ENCODE data around the gene RPL31.
A peak's percentile ranks its signal among the peaks of the same experiment; 100 is the strongest.

The RPL31 gene

DNA sequence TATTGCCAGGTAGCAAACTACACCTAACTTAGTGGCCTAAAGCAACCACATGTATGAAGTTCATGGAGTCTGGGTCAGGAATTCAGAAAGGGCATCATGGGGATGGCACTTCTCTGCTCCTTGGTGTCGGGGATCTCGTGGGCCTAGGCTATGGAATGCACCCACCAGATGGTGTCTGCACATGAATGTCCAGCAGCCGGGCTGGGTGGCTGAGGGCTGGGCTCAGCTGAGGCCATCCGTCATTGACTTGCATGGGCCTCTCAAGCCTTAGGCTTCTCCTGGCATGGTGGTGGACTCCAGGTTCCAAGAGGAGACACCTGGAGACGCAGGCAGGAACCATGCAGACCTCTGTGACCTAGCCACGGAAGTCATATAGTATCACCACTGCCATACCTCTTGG is 26.0 kb upstream of the RPL31 start:
- no peak for DNase-seq

DNA sequence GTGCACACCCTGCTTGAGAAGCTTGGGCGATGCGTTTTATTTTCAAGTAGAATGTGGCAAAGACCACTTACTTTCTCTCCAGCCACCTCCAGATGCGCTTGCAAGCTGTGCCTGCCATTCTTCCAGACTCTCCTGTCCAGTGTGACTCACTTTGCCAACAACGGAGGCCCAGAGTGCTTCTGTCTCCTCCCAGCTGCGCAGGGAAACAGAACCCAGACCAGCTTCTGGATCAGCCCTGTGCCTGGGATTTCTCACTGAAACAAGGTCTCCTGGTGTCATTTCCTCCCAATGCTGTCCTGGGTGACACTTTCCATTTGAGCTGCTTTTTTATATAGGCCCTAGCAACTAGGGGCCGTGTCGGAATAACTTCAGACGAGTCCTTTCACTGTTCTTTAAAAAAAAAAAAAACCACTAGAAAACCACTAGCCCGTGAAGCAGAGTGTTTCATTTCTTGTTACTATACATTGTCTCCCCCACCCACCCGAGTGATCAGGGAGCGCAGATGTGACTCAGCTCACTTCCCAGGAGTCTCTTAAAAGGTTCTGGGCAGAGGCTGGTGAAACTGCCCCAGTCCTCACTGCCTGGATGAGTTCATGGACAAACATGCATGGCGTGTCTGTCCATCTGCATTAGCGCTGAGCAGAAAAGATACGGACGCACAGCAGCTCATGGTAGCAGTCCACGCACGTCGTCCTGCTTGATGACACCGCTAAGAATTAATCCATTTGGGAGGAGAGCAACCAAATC is 25.3 kb upstream of the RPL31 start:
- peak; percentile 71 for DNase-seq

DNA sequence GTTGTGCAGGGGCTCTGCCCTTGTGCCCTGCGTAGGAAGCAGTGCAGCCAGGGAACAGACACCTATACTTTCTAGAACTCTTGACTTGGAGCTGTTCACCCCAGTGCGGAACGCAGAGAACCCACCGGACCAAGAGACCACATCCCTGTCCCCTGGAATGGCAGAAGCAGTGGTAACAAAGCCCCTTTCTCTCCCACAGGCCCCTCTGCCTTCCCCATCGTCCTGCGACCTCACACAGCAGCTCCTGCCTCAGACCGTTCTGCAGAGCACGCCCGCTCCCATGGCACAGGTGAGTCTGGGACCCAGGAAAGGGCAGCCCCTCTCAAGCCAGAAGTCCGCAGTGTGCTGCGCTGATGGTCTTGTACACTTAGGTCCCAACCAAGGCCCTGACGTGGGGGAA is 24.6 kb upstream of the RPL31 start:
- DNase-seq, result no peak

DNA sequence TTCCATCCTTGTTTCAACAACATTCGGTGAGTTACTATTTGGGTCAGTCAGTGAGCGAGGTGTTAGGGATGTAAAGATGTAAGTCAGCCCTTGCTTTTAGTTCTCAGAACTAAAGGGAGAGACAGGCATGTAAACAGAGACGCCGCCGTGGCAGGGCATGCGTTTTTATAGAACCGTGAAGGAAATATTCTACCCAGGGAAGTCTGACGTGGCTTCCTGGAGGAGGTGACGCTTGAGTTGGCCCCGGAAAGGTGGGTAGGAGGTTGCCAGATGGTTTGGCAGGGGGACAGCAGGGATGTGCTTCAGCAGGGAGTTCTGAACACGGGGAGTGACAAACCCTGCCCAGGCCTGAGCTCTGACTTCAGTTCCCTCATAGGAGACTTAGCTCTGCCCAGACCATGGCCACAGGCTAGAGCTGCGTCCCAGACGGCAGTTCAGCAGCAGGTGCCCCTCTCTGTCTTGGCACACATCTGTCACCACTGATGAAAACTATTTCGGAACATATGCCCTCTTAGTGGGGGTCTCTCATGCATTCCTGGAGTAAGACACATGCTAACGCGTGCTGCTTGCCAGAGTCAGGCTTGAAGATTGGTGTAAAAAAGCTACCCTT is 23.4 kb upstream of the RPL31 start:
- DNase-seq, result no peak

DNA sequence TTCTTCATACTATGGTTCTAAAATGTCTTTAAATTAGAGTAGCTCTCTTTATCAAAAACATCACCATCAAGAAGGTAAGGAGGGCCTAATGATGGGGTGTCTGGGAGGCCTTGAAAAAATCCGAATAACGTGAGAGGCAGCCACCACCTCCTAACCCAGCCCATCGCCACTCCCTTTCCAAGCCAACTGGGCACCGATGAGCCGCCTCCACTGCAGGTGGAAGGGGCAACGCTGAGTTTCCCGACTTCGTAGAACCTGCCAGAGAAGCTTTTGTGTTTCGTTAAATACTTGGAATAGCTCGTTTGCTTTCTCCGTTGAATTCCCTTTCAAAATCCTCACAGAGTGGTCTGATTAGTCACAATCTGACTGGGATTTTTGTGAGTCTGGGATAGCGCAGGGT is 22.0 kb upstream of the RPL31 start:
- no peak for DNase-seq

DNA sequence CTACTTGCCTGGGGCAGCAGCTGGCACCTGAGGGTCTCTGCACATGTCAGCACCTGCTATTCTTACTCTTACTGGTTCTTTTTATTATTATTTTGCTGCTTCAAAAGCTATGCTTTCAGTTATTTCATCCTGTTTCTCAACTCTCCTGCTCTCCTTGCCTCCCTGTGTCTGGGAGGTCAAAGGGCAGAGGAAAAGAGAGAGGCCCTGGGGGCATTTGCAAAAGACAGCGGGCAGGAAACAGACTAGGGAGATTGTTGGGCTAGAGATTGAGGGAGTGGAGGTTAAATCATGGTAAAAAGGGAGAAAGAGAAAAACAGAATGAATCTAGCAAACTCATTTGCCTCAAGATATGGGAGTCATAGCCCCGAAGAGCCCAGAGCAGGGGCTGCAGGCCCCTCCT is 21.1 kb upstream of the RPL31 start:
- DNase-seq, result no peak

DNA sequence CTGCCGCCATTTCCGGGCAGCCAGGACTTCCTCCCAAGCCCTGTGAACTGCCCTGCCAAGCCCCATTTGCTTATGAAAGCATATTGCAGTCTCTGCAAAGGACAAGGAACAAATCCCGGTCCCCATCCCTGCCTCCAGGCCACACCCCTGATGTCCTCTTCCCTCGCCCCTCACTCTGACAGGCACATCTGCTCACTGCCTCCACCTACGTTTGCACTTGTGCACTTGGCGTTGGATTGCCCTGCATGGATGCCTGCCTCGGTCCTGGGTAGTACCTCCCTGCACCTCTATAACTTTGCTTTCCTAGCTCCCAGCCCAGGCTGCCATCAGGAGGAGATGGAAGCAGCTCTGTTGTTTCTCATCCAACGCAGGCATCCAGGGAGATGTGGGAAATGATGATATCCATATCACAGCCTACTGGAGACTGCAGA is 19.6 kb upstream of the RPL31 start:
- DNase-seq, result no peak

DNA sequence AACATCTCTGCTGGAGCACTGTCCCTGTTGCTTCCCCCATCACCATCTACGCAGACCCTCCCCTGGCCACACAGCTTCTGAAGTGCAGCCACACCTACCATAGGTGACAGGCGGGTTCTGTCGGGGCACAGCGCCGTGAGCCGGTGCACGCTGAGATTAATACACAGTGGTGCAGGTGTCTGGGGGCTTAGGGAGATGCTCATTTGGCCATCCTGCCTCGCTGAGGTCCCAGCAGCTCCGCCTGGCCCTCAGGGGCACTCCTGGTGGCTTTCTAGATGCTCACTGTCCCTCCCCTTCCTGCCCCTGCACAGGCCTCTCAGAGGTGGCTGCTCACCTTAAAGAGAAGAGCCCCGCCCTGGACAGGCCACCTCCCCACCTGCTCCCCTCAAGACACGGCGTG is 18.9 kb upstream of the RPL31 start:
- DNase-seq, result no peak

DNA sequence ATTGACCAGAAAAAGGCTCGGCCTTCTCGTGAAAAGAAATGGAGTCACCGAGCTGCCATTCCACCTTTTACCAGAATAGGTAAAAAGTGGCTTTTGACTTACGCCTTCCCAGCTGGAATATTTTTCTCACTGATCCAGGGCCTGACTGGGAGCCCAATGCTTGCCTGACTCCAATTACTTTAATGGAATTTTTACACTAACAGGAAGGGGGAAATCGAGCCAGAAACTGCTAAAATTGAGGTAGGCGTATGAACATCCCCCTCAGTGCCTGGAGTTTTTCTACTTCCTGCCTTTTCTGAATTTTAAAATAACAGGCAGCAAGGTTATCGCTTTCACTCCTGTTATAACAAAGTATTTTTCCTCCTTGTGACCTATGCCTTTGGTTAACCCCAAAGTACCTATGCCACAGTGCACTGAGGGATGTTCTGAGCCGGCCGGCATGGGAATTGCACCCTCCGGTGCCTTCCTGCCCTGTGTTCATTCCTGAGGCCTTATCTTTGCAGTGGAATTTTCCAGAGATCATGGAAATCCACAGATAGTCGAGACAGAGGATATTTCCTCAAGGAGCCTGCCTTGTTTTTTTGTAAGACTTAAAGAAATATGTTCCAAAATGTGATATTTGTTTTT is 18.3 kb upstream of the RPL31 start:
- no peak for DNase-seq

DNA sequence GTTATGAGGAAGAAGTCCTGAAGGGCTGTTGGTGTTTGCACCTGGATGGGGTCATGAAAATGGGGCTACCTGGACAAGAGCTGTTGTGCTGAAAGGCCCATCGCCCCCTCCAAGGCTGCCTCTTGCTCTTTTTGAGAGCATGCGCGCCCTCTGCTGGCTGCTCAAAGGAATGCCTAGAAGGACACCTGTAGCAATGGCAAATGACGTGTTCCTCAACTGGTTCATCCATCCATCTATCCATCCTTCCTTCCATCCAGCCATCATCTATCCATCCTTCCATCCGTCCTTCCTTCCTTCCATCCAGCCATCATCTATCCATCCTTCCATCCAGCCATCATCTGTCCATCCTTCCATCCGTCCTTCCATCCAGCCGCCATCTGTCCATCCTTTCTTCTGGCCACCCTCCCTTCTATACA is 17.2 kb upstream of the RPL31 start:
- peak; percentile 29 for DNase-seq

DNA sequence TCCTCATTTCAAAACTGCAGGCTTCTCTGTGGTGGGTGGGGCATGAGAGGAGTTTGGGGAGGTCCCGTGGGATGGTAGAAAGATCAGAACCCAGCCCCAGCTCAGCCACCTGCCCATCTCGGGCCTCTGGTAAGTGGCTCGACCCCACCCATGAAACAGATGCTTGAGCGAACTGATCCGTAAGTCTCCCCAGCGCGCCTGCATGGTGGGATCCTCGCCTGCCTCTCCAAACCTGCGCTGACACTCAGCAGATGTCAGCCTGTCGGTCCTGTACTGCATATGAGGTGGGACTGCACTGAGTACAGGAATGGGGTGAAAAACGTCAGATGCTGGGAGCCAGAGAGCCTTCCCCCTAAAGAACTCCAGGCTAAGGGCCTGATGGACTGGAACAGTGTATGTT is 15.9 kb upstream of the RPL31 start:
- DNase-seq, result no peak

DNA sequence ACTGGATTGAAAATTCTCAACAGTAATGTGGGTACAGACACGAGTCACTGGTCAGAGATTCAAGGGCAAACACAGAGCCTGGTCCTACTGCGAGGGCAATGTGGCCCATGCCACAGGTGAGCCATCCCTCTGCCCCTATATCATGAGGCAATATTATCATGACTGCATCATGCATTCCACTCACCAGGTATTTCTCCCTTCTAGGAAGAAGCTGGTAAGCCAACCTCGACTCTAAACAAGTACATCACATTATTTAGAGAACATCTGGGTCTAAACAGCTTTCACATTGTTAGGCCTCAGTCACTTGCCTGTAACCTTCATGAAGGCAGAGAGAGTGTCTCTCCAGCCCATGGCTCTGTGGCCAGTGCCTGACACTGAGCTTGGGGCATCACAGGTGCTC is 14.6 kb upstream of the RPL31 start:
- DNase-seq, result no peak

DNA sequence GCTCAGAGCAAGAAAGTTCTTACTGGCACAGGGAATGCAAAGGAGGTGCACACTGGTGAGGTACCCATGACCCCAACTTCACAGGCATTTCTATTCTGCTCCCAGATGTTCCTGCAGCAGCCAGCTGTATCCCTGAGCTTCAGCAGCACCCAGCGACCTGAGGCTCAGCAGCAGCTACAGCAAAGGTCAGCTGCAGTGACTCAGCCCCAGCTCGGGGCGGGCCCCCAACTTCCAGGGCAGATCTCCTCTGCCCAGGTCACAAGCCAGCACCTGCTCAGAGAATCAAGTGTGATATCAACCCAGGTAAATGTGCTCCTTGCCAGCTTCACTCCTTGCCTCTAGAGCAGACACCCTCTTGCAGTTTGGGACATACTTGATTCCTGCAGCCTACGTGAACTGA is 14.1 kb upstream of the RPL31 start:
- DNase-seq, result no peak

DNA sequence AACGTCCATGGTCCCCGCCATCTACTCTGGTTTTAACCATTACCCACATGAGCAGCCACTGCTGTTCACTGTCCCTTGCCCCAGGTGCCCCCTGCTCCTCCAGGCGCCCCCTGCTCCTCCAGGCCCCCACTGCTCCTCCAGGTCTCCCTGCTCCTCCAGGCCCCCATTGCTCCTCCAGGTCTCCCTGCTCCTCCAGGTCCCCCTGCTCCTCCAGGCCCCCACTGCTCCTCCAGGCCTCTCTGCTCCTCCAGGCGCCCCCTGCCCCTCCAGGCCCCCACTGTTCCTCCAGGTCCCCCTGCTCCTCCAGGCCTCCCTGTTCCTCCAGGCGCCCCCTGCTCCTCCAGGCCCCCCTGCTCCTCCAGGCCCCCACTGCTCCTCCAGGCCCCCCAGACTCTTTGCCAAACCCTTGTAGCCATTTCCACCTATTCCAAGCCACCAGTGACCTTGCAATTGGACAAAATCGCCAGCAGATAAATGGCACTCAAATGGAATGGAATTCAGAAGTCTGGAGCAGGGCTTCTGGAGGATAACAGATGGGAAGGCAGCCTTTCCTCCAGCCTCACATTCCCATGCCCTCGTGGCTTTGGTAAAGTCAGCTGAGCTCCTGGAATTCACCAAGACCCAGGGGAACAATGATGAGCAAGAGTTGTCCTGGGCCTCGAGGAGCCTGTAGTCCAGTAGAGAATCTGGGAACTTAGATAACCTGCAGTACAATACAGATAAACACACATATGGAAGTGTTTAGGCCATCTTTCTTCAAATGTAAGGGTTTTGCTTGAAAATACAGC is 13.3 kb upstream of the RPL31 start:
- no peak for DNase-seq

DNA sequence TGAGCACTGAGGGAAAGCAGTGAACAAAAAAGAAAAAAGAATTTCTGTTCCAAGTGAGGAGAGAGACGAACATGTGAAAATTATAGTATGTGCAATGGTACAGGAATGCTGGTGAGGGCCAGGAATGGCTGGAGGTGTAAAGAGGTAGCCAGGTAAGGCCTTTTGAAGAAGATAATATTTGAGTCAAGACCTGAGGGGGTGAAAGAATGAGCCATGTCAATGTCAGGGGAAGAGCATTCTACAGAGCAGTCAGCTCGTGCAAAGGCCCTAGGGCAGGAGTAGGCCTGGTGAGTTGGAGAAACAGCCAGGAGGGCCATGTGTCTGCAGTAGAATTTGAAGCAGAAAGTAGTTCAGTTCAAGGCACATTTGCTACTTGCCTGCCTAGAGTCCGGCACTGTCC is 12.4 kb upstream of the RPL31 start:
- DNase-seq, result no peak

DNA sequence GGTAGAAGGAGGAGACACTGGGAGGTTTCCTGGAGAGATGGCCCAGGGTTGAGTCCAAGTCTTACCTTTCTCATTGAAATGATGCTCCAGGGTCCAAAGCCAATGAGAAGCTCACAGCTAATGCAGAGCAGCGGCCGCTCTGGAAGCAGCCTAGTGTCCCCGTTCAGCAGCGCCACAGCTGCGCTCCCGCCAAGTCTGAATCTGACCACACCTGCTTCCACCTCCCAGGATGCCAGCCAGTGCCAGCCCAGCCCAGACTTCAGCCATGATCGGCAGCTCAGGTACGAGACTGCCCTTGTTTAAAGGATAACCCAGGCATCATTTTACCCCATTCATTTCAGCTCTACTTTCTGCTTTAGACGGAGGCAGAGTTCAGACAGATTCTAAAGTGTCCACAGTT is 11.9 kb upstream of the RPL31 start:
- DNase-seq, result no peak

DNA sequence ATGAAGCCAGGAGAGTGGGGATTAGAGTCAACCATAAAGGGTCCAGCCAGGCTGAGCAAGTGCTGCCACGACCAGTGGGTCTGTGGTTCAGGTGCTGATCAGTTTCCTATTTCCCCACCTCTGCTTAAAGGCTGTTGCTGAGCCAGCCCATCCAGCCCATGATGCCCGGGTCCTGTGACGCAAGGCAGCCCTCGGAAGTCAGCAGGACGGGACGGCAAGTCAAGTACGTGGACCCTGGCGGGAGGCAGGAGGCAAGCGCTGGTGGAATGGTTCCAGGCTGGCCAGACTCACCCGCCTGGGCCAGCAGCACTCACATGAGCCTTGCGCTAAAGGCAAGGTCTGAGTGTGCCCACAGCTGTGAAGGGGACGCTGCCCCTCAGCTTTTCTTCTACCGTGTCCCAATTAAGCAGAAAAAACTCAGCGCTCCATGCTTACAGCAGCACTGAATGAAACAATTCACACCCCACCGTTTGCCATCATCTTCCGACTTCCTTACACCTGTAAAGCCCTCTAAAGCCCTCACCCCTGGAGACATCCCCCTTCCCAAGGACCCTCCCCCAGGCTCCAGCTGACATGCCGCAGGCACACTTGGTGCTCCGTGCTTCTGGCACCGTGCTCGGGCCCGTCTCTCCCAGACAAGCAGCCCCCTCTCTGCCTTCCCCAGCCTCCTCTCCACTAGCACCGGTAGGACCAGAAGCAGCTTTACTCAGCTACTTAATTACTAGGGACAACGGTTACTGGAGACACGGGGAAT is 11.3 kb upstream of the RPL31 start:
- DNase-seq, result no peak

DNA sequence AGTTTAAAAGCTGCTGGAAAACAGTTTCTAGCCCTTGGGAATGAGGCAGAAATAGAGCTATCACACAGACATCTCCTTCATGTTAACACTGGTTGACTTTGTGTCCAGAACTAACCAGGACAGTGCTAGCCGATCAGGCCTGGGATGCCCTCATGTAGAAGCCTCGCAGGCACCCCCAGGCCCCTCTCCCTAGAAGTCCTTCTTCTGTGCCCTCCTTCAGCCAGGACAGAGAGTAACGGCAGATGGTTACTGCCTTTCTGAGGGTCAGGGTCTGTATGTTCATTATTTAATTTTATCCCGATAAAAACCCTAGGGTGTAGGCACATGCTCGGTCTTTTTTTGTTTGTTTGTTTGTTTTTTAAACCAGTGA is 10.7 kb upstream of the RPL31 start:
- no peak for DNase-seq

DNA sequence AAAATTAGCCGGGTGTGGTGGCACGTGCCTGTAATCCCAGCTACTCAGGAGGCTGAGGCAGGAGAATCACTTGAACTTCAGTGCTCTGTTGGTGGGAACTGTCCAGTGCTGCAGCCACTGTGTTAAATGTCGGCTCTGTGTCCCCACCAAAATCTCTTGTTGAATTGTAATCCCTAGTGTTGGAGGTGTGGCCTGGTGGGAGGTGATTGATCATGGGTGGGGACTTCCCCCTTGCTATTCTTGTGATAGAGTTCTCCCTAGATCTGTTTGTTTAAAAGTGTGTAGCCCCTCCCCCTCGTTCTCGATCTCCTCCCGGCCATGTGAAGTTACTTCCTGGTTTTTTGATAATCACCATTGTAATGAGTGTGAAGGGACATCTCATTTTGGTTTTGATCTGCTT is 9.8 kb upstream of the RPL31 start:
- no peak for DNase-seq

DNA sequence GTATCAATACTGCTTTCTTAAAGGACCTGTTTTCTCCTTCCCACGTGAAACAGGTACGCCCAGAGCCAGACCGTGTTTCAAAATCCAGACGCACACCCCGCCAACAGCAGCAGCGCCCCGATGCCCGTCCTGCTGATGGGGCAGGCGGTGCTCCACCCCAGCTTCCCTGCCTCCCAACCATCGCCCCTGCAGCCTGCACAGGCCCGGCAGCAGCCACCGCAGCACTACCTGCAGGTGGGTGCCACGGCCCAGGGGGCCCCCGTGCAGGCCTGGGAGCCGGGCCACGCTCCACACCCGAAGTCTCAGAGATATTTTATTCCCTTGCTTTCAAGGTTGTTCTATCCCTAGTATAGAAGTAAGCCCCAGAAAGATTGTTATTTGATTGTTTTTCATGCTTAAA is 8.8 kb upstream of the RPL31 start:
- no peak for DNase-seq

DNA sequence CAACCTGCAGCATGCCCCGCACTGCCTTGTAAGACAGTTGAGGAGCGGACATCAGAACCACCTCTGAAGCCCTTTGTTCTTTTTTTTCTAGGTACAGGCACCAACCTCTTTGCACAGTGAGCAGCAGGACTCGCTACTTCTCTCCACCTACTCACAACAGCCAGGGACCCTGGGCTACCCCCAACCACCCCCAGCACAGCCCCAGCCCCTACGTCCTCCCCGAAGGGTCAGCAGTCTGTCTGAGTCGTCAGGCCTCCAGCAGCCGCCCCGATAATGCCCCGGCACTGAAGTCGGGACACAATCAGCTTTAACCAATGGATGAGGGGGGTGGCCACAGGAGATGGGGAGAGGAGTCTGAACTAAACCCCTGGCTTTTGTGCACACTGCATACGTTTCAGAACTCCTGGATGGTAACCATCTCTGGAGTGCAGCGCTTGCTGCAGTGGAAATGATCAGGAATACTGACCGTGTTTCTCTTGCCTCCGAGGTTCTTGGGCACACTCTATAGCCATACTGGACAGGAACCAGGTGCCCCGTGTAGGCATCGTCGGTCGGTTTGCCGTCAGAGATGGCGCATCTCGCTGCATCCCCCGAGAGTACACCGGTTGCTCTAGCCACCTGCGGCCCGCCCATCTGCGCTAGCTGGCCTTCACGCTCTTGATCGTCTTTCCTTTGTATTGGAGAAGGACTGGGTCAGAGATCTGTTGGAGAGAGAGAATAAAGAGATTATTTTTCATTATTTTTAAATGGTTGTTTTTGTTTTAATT is 6.6 kb upstream of the RPL31 start:
- no peak for DNase-seq
